ENCODE results near the gene BBOX1. TPM values are rescaled to one million over a fixed set of nuclear protein-coding genes. Genes with fewer than 3 reads are reported as not detected.

The BBOX1 gene
- total RNA-seq, 2 experiments from 2014 or later, result not detected

DNA sequence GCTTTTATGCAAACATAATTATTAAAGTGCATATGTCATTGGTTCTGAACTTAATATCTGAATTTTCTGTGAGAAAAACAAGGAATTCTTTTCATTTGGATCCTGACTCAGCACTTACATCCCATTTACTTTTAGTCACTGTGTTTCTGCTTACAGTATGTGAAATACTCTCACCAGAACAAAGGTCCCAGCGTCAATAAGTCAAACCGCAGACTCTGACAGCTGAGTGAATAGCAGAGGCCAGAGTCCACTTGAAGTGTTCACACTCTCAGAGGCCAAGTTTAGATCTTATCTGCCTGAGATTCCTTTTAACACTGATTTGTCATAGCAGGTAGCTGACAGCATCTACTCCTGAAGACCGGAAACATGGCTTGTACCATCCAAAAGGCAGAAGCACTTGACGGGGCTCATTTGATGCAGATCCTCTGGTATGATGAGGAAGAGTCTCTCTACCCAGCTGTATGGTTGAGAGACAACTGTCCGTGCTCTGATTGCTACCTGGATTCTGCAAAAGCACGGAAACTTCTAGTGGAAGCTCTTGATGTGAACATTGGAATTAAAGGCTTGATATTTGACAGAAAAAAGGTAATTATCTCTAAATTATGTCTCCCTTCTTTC, 14.6 kb downstream of the BBOX1 start:
- H3K27ac Mint-ChIP-seq, result no peak overlapping the region

DNA sequence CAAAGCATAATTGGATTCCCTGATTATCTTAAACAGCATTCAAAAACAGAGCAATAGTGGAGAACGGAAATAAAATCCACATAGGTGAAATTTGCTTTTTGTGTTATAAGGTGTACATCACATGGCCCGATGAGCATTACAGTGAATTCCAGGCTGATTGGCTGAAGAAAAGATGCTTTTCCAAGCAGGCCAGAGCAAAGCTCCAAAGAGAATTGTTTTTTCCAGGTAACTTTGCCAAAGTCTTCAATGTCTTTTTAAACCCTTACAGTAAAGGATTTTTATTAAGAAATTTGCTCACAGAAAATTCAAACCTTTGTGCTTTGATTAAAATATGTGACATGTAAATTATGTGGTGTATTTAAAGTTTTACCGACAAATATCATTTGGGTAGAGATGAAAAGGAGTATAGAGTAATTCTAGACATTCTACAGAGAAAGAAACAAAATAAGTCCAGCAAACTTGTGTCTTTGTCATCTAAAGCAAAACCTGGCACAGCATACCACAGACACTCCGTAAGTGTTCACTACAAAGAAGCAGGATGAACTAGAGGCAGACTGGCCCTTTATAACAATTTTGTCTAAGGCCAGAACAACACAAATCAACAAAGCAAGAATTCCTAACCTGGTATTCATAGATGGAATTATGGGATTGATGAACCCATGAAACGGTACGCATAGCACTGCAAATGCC, 16.6 kb downstream of the BBOX1 start:
- H3K9me3 Mint-ChIP-seq, result no peaks in the 10 kb centered on the region
- no peaks in the 10 kb centered on the region for H3K36me3 Mint-ChIP-seq
- no peaks in the 10 kb centered on the region for H3K27me3 Mint-ChIP-seq
- no peak for DNase-seq
- no peaks in the 10 kb centered on the region for H3K4me1 Mint-ChIP-seq
- H3K27ac Mint-ChIP-seq, result no peak overlapping the region
- H3K4me3 Mint-ChIP-seq, result no peak overlapping the region

More for the DNA sequence above, 14.6 kb downstream of the BBOX1 start:
- Mint-ChIP-seq H3K4me3 (no peak overlapping the region), H3K4me1 (no peaks in the 10 kb centered on the region), H3K9me3 (peaks cover 2% of the 10 kb centered on the region), H3K27me3 (no peaks in the 10 kb centered on the region), H3K36me3 (no peaks in the 10 kb centered on the region)
- DNase-seq, result no peak

DNA sequence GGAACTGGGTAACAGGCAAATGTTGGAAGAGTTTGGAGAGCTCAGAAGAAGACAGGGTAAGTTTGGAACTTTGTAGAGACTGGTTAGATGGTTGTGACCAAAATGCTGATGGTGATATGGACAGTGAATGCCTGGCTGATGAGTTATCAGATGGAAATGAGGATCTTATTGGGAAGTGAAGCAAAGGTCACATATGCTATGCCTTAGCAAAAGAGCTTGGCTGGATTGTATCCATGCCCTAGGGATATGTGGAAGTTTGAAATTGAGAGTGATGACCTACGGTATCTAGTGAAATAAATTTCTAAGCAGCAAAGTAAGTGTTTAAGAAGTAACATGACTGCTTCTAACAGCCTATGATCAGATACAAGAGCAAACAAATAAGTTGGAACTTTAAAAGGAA, 17.8 kb downstream of the BBOX1 start:
- Mint-ChIP-seq H3K36me3 (no peaks in the 10 kb centered on the region), H3K9me3 (no peaks in the 10 kb centered on the region), H3K4me3 (no peak overlapping the region), H3K27ac (no peak overlapping the region), H3K4me1 (no peaks in the 10 kb centered on the region), H3K27me3 (no peaks in the 10 kb centered on the region)
- no peak for DNase-seq

DNA sequence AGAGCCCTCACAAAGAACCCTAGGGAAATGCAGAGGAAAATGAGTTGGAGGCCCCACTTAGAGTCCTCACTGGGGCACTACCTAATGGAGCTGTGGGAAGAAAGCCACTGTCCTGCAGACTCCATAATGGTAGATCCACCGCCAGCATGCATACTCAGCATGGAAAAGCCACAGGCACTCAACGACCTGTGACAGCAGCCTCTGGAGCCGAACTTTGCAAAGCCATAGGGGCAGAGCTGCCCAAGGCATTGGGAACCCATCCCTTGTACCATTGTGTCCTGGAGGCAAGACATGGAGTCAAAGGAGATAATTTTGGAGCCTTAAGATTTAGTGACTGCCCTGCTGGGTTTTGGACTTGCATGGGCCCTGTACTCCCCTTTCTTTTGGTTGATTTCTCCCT, 18.8 kb downstream of the BBOX1 start:
- Mint-ChIP-seq H3K27me3 (no peaks in the 10 kb centered on the region), H3K9me3 (no peaks in the 10 kb centered on the region), H3K4me3 (no peak overlapping the region), H3K4me1 (no peaks in the 10 kb centered on the region), H3K36me3 (no peaks in the 10 kb centered on the region), H3K27ac (no peak overlapping the region)
- DNase-seq, result no peak

DNA sequence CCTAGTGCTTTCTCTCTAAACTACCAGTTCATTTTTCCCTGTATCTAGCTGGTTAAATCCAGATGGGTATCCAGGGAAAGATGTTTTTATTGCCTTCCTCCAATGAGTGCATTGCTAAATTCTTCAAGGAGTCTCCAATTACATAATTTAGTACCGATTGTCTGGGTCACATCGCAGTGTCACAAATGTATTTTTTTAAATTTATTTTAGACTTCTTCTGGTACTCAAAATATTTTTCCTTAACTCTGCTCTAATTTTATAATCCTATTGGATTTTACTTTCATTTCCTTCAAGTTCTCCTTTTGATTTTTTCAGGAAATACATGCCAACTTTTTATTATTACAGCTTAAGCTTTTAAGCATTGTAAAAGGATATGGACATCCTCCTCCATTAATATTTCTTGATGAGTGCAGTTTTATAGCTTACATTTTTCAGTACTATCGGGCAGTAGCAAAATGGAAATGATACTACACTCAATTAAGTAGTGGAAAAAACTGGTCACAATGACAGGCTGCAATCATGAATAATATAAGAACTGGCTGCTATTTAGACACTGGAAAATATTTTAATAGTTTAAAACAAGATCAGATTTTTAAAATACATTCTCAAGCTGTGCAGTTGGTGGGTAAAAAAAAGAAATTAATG, 20.3 kb downstream of the BBOX1 start:
- DNase-seq, result no peak
- H3K4me1 Mint-ChIP-seq, result no peaks in the 10 kb centered on the region
- no peaks in the 10 kb centered on the region for H3K36me3 Mint-ChIP-seq
- H3K4me3 Mint-ChIP-seq, result no peak overlapping the region
- no peaks in the 10 kb centered on the region for H3K27me3 Mint-ChIP-seq
- no peak overlapping the region for H3K27ac Mint-ChIP-seq
- no peaks in the 10 kb centered on the region for H3K9me3 Mint-ChIP-seq

DNA sequence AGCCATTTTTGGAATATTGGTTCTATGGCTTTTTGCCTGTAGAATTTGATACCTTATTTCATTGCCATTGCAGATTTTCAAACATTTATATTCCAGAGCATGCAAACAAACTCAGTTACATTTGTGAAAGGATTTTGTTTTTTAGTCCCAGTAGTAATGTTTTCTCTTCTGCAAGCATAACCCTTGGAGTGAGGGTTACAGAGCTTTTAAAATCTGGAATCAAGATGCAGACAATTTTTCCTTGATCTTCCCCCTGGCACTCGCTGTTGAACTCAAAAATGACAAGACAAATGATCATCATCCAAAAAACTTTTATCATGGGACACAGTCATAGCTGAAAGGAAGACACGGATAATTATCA, 20.8 kb downstream of the BBOX1 start:
- no peaks in the 10 kb centered on the region for H3K4me1 Mint-ChIP-seq
- H3K36me3 Mint-ChIP-seq, result no peaks in the 10 kb centered on the region
- H3K4me3 Mint-ChIP-seq, result no peak overlapping the region
- no peak overlapping the region for H3K27ac Mint-ChIP-seq
- no peak for DNase-seq
- H3K27me3 Mint-ChIP-seq, result no peaks in the 10 kb centered on the region
- H3K9me3 Mint-ChIP-seq, result no peaks in the 10 kb centered on the region

DNA sequence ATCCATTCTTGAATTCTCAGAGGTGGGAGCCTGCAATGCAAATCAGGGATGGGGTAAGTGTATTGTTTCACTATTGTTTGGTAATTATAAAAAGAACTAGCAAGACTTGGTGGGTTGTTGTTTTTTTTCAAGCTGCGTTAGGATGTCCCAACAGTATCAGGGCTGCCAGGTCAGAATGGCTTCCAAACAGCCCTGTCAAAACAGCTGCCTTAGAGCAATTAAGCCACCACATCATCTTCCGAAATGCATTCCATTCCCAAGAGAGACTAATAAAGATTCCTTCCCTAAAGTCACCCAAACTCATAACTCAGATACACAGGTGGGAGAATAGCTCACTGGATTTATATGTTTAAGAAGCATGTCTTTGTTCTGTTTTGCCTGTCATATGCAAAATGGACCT, 23.5 kb downstream of the BBOX1 start:
- DNase-seq, result no peak
- no peak overlapping the region for H3K27ac Mint-ChIP-seq
- H3K9me3 Mint-ChIP-seq, result no peaks in the 10 kb centered on the region
- no peaks in the 10 kb centered on the region for H3K27me3 Mint-ChIP-seq
- H3K4me1 Mint-ChIP-seq, result no peaks in the 10 kb centered on the region
- no peak overlapping the region for H3K4me3 Mint-ChIP-seq
- no peaks in the 10 kb centered on the region for H3K36me3 Mint-ChIP-seq

DNA sequence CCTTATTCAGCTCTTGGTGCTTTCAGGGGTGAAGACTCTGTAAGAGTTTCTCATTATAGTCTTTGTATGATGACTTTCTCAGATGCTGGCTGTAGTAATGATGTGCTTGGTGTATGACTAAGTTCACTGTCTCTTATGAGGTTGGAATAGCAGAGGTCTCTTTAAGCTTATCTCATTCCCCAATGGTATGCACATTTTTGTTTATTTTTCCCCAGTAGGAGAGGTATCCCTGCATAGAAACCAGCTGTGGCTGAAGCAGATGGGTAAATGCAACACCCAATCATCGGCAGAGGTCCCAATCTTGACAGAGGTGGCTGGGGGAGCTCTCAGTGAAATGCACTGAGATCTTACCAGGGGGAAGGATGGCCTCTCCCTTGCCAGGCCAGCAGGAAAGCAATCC, 34.6 kb downstream of the BBOX1 start:
- H3K27me3 Mint-ChIP-seq, result no peaks in the 10 kb centered on the region
- H3K9me3 Mint-ChIP-seq, result peaks cover 7% of the 10 kb centered on the region
- no peak overlapping the region for H3K27ac Mint-ChIP-seq
- H3K4me3 Mint-ChIP-seq, result no peak overlapping the region
- no peak for DNase-seq
- H3K36me3 Mint-ChIP-seq, result no peaks in the 10 kb centered on the region
- H3K4me1 Mint-ChIP-seq, result no peaks in the 10 kb centered on the region

DNA sequence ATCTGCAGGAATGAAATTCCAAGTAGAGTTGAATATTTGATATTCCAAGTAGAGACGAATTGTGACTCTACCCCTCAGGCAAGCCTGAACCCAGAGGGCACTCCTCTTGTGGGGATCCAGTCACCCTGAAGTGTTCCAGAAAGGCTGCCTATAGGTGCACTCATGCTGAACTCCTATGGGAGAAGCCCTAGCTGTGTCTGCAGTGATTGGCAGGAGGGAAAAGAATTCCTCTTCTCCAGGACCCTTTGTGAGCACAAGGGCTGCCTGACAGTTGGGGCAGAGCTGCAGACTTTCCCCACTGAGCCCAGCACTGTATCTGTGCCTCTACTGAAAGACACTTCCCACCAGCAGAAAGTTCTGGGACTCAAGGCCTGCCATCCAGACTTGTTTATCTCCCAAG, 35.0 kb downstream of the BBOX1 start:
- no peak overlapping the region for H3K4me3 Mint-ChIP-seq
- H3K36me3 Mint-ChIP-seq, result no peaks in the 10 kb centered on the region
- no peaks in the 10 kb centered on the region for H3K4me1 Mint-ChIP-seq
- H3K27ac Mint-ChIP-seq, result no peak overlapping the region
- DNase-seq, result no peak
- peaks cover 7% of the 10 kb centered on the region for H3K9me3 Mint-ChIP-seq
- no peaks in the 10 kb centered on the region for H3K27me3 Mint-ChIP-seq

DNA sequence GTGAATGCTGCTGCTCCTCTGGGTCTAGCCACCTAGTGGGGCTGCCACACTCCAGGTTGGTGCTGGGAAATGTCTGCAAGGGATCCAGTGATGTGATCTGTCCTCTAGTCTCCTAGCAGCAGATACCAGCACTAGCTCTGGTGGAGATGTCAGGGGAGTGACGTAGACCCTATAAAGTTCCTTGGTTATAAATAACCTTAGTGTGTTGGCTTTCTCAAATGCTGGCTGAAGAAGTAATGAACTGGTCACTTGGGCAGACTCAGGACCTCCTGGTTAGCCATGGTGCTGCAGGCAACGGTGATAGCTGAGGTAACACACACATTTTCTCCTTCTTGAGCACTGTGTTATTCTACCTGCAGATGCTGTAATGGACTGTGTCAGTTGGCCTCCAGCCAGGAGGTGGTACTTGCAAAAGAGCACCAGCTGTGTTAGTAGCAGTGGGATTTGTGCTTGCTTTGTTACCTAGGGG, 35.5 kb downstream of the BBOX1 start:
- Mint-ChIP-seq H3K27ac (no peak overlapping the region), H3K4me1 (no peaks in the 10 kb centered on the region), H3K36me3 (no peaks in the 10 kb centered on the region), H3K9me3 (peaks cover 7% of the 10 kb centered on the region), H3K27me3 (no peaks in the 10 kb centered on the region), H3K4me3 (no peak overlapping the region)
- DNase-seq, result no peak

DNA sequence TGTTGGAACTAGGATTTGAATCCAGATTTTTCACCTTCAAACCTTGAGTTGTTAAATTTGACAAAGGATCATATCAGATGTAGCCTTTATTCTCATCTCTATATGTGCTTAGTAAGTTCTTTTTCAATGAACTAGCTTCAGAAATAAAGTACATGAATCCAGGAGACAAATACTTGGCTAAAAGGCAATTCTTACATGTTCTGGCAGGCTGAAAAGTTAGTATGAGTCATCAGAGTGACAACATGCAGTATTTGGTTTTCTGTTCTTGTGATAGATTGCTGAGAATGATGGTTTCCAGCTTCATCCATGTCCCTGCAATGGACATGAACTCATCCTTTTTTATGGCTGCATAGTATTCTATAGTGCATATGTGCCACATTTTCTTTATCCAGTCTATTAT, 40.4 kb downstream of the BBOX1 start:
- Mint-ChIP-seq H3K36me3 (no peaks in the 10 kb centered on the region), H3K4me3 (no peak overlapping the region), H3K27ac (no peak overlapping the region), H3K9me3 (peaks cover 7% of the 10 kb centered on the region), H3K27me3 (no peaks in the 10 kb centered on the region), H3K4me1 (no peaks in the 10 kb centered on the region)
- no peak for DNase-seq

DNA sequence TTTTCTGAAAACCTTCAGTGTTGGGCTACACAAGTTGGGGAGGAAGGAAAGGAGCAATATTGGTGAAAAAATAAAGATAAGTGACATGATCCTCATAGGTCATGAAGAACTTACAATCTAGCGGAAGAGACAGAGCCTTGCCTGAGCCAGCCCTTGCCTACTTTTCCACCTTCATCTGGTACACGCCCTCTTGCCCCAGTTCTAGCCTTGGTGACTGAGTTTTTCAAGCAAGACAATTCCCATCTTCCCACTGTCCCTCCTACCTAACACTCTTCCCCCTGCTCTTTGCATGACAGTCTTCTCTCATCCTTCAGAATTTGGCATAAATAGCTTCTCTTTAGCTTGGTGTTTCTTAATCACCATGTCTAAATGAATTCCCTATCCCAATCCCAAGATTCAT, 42.6 kb downstream of the BBOX1 start:
- Mint-ChIP-seq H3K27ac (no peak overlapping the region), H3K36me3 (no peaks in the 10 kb centered on the region), H3K27me3 (no peaks in the 10 kb centered on the region), H3K4me3 (no peak overlapping the region), H3K4me1 (no peaks in the 10 kb centered on the region), H3K9me3 (peaks cover 6% of the 10 kb centered on the region)
- no peak for DNase-seq

DNA sequence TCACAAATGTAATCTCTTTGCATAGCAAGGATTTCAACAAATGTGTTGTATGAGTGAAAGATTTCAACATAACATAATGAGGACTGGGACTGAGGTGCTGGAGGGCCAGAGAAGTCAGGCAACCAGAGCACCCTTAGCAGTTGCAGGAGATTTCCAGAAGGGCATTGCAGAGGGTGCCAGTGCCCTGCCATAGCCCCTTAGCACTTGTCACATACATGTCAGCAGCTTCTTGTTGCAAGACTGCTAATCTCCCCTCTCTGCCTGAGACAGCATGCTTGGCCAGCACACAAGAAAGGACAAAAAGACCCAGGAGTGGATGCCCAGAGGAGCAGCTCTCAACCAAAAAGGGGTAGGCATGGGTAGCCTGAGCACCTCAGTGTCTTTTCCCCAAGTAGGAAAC, 43.2 kb downstream of the BBOX1 start:
- no peak overlapping the region for H3K4me3 Mint-ChIP-seq
- no peaks in the 10 kb centered on the region for H3K4me1 Mint-ChIP-seq
- H3K27ac Mint-ChIP-seq, result no peak overlapping the region
- peaks cover under 1% of the 10 kb centered on the region for H3K9me3 Mint-ChIP-seq
- no peaks in the 10 kb centered on the region for H3K27me3 Mint-ChIP-seq
- H3K36me3 Mint-ChIP-seq, result no peaks in the 10 kb centered on the region
- DNase-seq, result no peak

DNA sequence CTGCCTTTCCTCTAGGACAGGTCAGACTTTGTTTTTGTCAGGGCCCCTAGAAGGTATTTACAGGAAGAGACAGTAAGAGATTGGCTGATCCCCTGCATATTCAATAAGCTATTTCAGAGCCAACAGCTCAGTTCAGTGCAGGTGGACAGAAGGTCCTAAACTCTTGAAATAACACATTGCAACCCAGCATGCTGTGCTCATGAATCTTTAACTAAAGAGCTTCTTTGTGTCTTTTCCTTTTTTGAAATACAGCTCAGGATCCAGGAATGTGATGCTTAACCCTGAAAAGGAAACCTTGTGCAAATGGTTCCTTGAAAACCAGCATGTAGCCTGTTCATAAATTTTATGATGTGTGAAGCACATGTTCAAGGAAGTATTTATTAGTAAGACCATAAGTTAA, 43.9 kb downstream of the BBOX1 start:
- no peak for DNase-seq
- Mint-ChIP-seq H3K4me1 (no peaks in the 10 kb centered on the region), H3K36me3 (no peaks in the 10 kb centered on the region), H3K9me3 (no peaks in the 10 kb centered on the region), H3K27me3 (no peaks in the 10 kb centered on the region), H3K4me3 (no peak overlapping the region), H3K27ac (no peak overlapping the region)

DNA sequence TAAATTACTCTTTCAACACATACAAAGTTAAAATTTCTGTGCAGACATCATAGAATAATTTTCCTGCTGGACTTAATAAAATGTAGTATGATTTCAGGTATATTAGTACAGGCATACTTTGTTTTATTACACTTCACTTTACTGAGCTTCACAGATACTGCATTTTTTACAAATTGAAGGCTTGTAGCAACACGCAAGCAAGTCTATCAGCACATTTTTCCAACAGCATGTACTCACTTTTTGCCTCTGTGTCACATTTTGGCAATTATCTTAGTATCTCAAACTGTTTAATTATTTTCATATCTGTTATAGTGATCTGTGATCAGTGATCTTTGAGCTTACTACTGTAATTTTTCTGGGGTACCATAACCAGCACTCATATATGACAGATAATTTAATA, 44.5 kb downstream of the BBOX1 start:
- Mint-ChIP-seq H3K27me3 (no peaks in the 10 kb centered on the region), H3K27ac (no peak overlapping the region), H3K4me3 (no peak overlapping the region), H3K4me1 (no peaks in the 10 kb centered on the region), H3K36me3 (no peaks in the 10 kb centered on the region), H3K9me3 (peaks cover 4% of the 10 kb centered on the region)
- no peak for DNase-seq

DNA sequence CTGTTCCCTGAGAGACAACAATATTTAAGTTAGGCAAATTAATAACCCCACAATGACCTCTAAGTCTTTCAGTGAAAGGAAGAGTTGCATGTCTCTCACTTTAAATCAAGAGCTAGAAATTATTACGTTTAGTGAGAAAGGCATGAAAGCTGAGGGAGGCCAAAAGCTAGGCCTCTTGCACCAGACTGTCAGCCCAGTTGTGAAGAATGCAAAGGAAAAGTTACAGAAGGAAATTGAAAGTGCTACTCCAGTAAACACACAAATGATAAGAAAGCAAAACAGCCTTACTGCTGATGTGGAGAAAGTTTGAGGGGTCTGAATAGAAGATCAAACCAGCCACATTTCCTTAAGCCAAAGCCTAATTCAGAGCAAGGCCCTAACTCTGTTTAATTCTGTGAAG, 45.0 kb downstream of the BBOX1 start:
- Mint-ChIP-seq H3K9me3 (peaks cover 7% of the 10 kb centered on the region), H3K27ac (no peak overlapping the region), H3K4me3 (no peak overlapping the region), H3K27me3 (no peaks in the 10 kb centered on the region), H3K36me3 (no peaks in the 10 kb centered on the region), H3K4me1 (no peaks in the 10 kb centered on the region)
- no peak for DNase-seq
